Vagina (tissue), 2 donors: ENCODE measurements around the gene CCDC183.

Experiments used
- POLR2A ChIP-seq, 2 donors: fragments of 450-650 bp; IDR thresholded peaks; one replicate each; pipeline ENCODE4 v1.6.1; 2017; ENCODE audit warnings: antibody characterized with exemption in 2 of 2, mild to moderate bottlenecking in 2 of 2, moderate library complexity in 2 of 2
- POLR2AphosphoS5 ChIP-seq, 2 donors: sonication (generic); formaldehyde crosslinking; IDR thresholded peaks; one replicate each; pipeline ENCODE4 v1.9.0; 2017; ENCODE audit warnings: antibody characterized with exemption in 2 of 2, mild to moderate bottlenecking in 2 of 2, low read depth in 1 of 2; ENCODE audit not compliant: insufficient read depth in 1 of 2
- TF ChIP-seq, protein P1 (sequence below), 3 experiments: fragments of 450-650 bp in 2 of 3; fragments of 200-600 bp in 1 of 3; sonication (generic) in 1 of 3; IDR thresholded peaks; one replicate each; pipeline ENCODE4 v1.5.1; 2017 to 2019; ENCODE audit warnings: antibody characterized with exemption in 3 of 3, mild to moderate bottlenecking in 2 of 3, moderate library complexity in 2 of 3

DNA sequence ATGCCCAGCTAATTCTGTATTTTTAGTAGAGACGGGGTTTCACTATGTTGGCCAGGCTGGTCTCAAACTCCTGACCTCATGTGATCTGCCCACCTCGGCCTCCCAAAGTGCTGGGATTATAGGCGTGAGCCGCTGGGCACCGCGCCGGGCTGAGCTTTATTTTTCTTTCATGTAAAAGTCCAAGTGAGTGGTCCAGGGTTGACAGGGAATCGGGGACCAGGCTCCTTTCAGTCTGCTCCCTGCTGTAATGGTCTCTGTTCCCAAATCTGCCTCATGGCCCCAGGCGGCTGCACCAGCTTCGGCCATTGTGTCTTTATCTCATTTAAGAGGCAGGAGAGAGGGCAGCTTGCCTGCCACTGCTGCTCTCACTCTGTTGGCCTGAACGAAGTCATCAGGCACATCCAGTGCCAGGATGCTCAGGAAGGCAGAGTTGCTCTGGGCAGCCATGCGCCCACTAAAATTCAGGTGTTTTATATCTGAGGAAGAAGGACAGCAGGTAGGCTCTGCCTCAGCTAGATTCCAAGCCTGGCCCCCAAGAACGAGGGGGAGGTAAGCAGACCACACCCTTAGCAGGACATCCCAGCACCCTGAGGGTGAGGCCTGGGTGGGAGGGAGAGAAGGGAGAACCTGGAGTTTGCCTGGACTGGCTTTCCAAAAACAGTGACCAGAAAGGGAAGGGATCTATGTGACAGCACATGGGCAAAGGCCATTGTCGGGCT lies 1.7 kb upstream of the CCDC183 start:
- TF ChIP-seq, protein P1, sequence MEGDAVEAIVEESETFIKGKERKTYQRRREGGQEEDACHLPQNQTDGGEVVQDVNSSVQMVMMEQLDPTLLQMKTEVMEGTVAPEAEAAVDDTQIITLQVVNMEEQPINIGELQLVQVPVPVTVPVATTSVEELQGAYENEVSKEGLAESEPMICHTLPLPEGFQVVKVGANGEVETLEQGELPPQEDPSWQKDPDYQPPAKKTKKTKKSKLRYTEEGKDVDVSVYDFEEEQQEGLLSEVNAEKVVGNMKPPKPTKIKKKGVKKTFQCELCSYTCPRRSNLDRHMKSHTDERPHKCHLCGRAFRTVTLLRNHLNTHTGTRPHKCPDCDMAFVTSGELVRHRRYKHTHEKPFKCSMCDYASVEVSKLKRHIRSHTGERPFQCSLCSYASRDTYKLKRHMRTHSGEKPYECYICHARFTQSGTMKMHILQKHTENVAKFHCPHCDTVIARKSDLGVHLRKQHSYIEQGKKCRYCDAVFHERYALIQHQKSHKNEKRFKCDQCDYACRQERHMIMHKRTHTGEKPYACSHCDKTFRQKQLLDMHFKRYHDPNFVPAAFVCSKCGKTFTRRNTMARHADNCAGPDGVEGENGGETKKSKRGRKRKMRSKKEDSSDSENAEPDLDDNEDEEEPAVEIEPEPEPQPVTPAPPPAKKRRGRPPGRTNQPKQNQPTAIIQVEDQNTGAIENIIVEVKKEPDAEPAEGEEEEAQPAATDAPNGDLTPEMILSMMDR (IDR thresholded peaks at IDR 0.05) = no peak
- no peak for TF ChIP-seq POLR2AphosphoS5 (IDR thresholded peaks at IDR 0.05; ENCODE audit: insufficient read depth in 1 of 2, low read depth in 1 of 2)
- no peak for TF ChIP-seq POLR2A (IDR thresholded peaks at IDR 0.05)
